HepG2 (cell line): ENCODE measurements around the gene PGPEP1. TPM values are rescaled to one million over a fixed set of nuclear protein-coding genes. Genes with fewer than 3 reads are reported as not detected.

Experiments used
- AKAP8 ChIP-seq: sonication (generic); formaldehyde crosslinking; IDR thresholded peaks from 2 replicates; pipeline ENCODE4 v1.5.1; 2020; ENCODE audit warnings: mild to moderate bottlenecking, missing genetic modification reagents
- FOXA3 ChIP-seq: IDR thresholded peaks from 2 replicates; pipeline ENCODE4 v1.6.1; 2016; ENCODE audit warnings: missing genetic modification reagents, missing compliant biosample characterization
- HDAC1 ChIP-seq: sonication (generic); formaldehyde crosslinking; IDR thresholded peaks from 2 replicates; pipeline ENCODE4 v1.5.1; 2020; ENCODE audit warnings: mild to moderate bottlenecking, missing genetic modification reagents
- KLF11 ChIP-seq: IDR thresholded peaks from 2 replicates; pipeline ENCODE4 v1.6.1; 2016; ENCODE audit warnings: missing compliant biosample characterization
- MEIS2 ChIP-seq: sonication (generic); formaldehyde crosslinking; IDR thresholded peaks from 2 replicates; pipeline ENCODE4 v1.9.0; 2021; ENCODE audit warnings: mild to moderate bottlenecking, missing genetic modification reagents
- NFE2 ChIP-seq: sonication (generic); formaldehyde crosslinking; IDR thresholded peaks from 2 replicates; pipeline ENCODE4 v1.4.0; 2020; ENCODE audit warnings: missing genetic modification reagents
- NFYC ChIP-seq: IDR thresholded peaks from 2 replicates; pipeline ENCODE4 v1.6.1; 2016; ENCODE audit warnings: missing genetic modification reagents, missing compliant biosample characterization
- RFXANK ChIP-seq: IDR thresholded peaks from 2 replicates; pipeline ENCODE4 v1.6.1; 2016
- SMARCC2 ChIP-seq: fragments of 450-650 bp; IDR thresholded peaks from 2 replicates; pipeline ENCODE4 v1.6.1; 2017; ENCODE audit warnings: antibody characterized with exemption, mild to moderate bottlenecking
- SRSF1 ChIP-seq: fragments of 200-400 bp; formaldehyde crosslinking; optimal IDR thresholded peaks from 2 replicates; pipeline ENCODE3; 2017; ENCODE audit warnings: mild to moderate bottlenecking, low read depth, low read length, moderate library complexity
- ZFP36L1 ChIP-seq: sonication (generic); formaldehyde crosslinking; IDR thresholded peaks from 2 replicates; pipeline ENCODE4 v1.8.0; 2022; ENCODE audit warnings: mild to moderate bottlenecking, missing genetic modification reagents, moderate library complexity
- ZNF446 ChIP-seq: sonication (generic); formaldehyde crosslinking; IDR thresholded peaks from 2 replicates; pipeline ENCODE4 v1.5.0; 2020; ENCODE audit warnings: mild to moderate bottlenecking, missing genetic modification reagents
- ZNF547 ChIP-seq: sonication (generic); formaldehyde crosslinking; IDR thresholded peaks from 2 replicates; pipeline ENCODE4 v1.5.1; 2020; ENCODE audit warnings: mild to moderate bottlenecking, missing genetic modification reagents
- ZNF746 ChIP-seq: sonication (generic); formaldehyde crosslinking; IDR thresholded peaks from 2 replicates; pipeline ENCODE4 v1.8.0; 2022; ENCODE audit warnings: mild to moderate bottlenecking, missing genetic modification reagents
- polyA plus RNA-seq, 8 experiments: library from polyadenylated mRNA; depleted of rRNA in 3 of 8; stranded (reverse) in 7 of 8; unstranded in 1 of 8; fragments of >200 nt; fragmentation: Illumina TruSeq in 4 of 8; extraction: Trizol in 4 of 8; gene quantifications; 2 replicates each; pipeline versions ENCODE4 v1.2.1 to v1.2.3, GENCODE V29; 2011 to 2016; ENCODE audit warnings: low read depth in 4 of 8, missing spikeins in 1 of 8, mixed read lengths in 1 of 8; ENCODE audit not compliant: insufficient read depth in 1 of 8
- total RNA-seq, 5 experiments: library from RNA; depleted of rRNA; stranded (reverse); fragments of >200 nt; fragmentation: Illumina TruSeq; extraction: Trizol; gene quantifications; 2 replicates each; pipeline ENCODE4 v1.2.3, GENCODE V29; 2016; ENCODE audit warnings: low read depth in 1 of 5
- TF ChIP-seq, protein P1 (sequence below): sonication (generic); formaldehyde crosslinking; IDR thresholded peaks from 2 replicates; pipeline ENCODE4 v1.4.0; 2020; ENCODE audit warnings: mild to moderate bottlenecking, low read depth, missing genetic modification reagents
- TF ChIP-seq, protein P2 (sequence below): sonication (generic); formaldehyde crosslinking; IDR thresholded peaks from 2 replicates; pipeline ENCODE4 v1.5.0; 2020; ENCODE audit warnings: mild to moderate bottlenecking, missing genetic modification reagents
- TF ChIP-seq, protein P3 (sequence below), 2 experiments: sonication (generic) in 1 of 2; formaldehyde crosslinking in 1 of 2; IDR thresholded peaks; 2 replicates each; pipeline versions ENCODE4 v1.4.0 to v1.6.1; 2016 to 2020; ENCODE audit warnings: borderline replicate concordance in 1 of 2, low read depth in 1 of 2, mild to moderate bottlenecking in 1 of 2, missing genetic modification reagents in 1 of 2
- TF ChIP-seq, protein P4 (sequence below): sonication (generic); formaldehyde crosslinking; IDR thresholded peaks from 2 replicates; pipeline ENCODE4 v1.4.0; 2020; ENCODE audit warnings: low read depth, missing genetic modification reagents

Gene PGPEP1
- total and polyA plus RNA-seq, 2 of the 13 experiments (the other 11 are each of a cell fraction or from before 2014, with no cell fraction given), result 53.1 to 56.6 TPM

DNA sequence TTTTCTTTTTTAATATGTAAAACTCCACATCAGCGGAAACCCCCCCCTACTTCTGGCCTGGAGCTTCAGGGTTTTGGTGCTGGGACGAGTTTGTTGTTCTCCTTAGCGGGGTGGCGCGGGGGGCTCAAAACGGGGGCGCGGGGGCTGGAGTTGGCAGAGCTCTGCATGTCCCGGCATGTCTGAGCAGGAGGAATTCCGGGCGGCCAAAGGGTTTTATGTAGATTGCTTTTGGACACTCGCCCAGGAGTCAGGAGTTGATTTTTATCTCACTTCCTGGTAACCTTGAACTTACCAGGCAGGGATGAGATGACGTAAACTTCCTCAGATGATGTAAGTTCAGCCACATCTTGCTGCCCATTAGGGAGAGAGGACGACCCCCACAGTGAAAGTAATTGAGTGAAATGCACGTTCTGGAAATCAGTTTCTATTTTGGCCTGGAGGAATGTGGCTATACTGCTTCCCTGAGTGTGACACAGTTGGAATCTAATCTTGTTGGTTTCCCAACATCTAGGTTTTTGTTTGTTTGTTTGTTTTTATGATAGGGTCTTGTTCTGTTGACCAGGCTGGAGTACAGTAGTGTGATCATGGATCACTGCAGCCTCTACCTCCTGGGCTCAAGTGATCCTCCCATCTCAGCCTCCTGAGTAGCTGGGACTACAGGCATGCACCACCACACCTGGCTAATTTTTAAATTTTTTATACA lies 24.6 kb downstream of the PGPEP1 start (continued):
- TF ChIP-seq, protein P1, sequence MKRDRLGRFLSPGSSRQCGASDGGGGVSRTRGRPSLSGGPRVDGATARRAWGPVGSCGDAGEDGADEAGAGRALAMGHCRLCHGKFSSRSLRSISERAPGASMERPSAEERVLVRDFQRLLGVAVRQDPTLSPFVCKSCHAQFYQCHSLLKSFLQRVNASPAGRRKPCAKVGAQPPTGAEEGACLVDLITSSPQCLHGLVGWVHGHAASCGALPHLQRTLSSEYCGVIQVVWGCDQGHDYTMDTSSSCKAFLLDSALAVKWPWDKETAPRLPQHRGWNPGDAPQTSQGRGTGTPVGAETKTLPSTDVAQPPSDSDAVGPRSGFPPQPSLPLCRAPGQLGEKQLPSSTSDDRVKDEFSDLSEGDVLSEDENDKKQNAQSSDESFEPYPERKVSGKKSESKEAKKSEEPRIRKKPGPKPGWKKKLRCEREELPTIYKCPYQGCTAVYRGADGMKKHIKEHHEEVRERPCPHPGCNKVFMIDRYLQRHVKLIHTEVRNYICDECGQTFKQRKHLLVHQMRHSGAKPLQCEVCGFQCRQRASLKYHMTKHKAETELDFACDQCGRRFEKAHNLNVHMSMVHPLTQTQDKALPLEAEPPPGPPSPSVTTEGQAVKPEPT, result no peak
- TF ChIP-seq, protein P2, sequence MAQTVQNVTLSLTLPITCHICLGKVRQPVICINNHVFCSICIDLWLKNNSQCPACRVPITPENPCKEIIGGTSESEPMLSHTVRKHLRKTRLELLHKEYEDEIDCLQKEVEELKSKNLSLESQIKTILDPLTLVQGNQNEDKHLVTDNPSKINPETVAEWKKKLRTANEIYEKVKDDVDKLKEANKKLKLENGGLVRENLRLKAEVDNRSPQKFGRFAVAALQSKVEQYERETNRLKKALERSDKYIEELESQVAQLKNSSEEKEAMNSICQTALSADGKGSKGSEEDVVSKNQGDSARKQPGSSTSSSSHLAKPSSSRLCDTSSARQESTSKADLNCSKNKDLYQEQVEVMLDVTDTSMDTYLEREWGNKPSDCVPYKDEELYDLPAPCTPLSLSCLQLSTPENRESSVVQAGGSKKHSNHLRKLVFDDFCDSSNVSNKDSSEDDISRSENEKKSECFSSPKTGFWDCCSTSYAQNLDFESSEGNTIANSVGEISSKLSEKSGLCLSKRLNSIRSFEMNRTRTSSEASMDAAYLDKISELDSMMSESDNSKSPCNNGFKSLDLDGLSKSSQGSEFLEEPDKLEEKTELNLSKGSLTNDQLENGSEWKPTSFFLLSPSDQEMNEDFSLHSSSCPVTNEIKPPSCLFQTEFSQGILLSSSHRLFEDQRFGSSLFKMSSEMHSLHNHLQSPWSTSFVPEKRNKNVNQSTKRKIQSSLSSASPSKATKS (CRISPR knock-in tag), result 0 out of 2 replicates have a peak, but pooled peaks have one; percentile 70
- no peak for TF ChIP-seq ZFP36L1 (CRISPR knock-in tag)
- no peak for TF ChIP-seq NFE2 (CRISPR knock-in tag)
- no peak for TF ChIP-seq NFYC (CRISPR knock-in tag)
- TF ChIP-seq, protein P3, sequence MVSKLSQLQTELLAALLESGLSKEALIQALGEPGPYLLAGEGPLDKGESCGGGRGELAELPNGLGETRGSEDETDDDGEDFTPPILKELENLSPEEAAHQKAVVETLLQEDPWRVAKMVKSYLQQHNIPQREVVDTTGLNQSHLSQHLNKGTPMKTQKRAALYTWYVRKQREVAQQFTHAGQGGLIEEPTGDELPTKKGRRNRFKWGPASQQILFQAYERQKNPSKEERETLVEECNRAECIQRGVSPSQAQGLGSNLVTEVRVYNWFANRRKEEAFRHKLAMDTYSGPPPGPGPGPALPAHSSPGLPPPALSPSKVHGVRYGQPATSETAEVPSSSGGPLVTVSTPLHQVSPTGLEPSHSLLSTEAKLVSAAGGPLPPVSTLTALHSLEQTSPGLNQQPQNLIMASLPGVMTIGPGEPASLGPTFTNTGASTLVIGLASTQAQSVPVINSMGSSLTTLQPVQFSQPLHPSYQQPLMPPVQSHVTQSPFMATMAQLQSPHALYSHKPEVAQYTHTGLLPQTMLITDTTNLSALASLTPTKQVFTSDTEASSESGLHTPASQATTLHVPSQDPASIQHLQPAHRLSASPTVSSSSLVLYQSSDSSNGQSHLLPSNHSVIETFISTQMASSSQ (IDR thresholded peaks at IDR 0.05; ENCODE audit: low read depth), result peak; percentile 59; the same call in 1 of the 2 replicates
- TF ChIP-seq, protein P3 (CRISPR knock-in tag; IDR thresholded peaks at IDR 0.05; ENCODE audit: borderline replicate concordance), result peak; percentile 84; the same call in 1 of the 2 replicates
- TF ChIP-seq AKAP8 (CRISPR knock-in tag), result no peak
- TF ChIP-seq SRSF1, result no peak
- TF ChIP-seq FOXA3 (CRISPR knock-in tag), result peak; percentile 84
- TF ChIP-seq ZNF547 (CRISPR knock-in tag), result no peak
- TF ChIP-seq, protein P4, sequence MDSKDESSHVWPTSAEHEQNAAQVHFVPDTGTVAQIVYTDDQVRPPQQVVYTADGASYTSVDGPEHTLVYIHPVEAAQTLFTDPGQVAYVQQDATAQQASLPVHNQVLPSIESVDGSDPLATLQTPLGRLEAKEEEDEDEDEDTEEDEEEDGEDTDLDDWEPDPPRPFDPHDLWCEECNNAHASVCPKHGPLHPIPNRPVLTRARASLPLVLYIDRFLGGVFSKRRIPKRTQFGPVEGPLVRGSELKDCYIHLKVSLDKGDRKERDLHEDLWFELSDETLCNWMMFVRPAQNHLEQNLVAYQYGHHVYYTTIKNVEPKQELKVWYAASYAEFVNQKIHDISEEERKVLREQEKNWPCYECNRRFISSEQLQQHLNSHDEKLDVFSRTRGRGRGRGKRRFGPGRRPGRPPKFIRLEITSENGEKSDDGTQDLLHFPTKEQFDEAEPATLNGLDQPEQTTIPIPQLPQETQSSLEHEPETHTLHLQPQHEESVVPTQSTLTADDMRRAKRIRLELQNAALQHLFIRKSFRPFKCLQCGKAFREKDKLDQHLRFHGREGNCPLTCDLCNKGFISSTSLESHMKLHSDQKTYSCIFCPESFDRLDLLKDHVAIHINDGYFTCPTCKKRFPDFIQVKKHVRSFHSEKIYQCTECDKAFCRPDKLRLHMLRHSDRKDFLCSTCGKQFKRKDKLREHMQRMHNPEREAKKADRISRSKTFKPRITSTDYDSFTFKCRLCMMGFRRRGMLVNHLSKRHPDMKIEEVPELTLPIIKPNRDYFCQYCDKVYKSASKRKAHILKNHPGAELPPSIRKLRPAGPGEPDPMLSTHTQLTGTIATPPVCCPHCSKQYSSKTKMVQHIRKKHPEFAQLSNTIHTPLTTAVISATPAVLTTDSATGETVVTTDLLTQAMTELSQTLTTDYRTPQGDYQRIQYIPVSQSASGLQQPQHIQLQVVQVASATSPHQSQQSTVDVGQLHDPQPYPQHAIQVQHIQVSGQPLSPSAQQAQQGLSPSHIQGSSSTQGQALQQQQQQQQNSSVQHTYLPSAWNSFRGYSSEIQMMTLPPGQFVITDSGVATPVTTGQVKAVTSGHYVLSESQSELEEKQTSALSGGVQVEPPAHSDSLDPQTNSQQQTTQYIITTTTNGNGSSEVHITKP (CRISPR knock-in tag), result peak; percentile 23; the same call in 1 of the 2 replicates
- TF ChIP-seq MEIS2 (CRISPR knock-in tag), result peak; percentile 45; the same call in 1 of the 2 replicates
- TF ChIP-seq RFXANK (CRISPR knock-in tag), result no peak
- no peak for TF ChIP-seq SMARCC2
- no peak for TF ChIP-seq ZNF446 (CRISPR knock-in tag)
- TF ChIP-seq KLF11 (CRISPR knock-in tag), result no peak
- TF ChIP-seq ZNF746 (CRISPR knock-in tag), result peak; percentile 86
- TF ChIP-seq HDAC1 (CRISPR knock-in tag), result peak; percentile 67; the same call in 1 of the 2 replicates
